ENCODE data around the gene TTLL8. TPM values are rescaled to one million over a fixed set of nuclear protein-coding genes. Genes with fewer than 3 reads are reported as not detected.

TTLL8 gene
- polyA plus RNA-seq, 3 donors = not detected

DNA sequence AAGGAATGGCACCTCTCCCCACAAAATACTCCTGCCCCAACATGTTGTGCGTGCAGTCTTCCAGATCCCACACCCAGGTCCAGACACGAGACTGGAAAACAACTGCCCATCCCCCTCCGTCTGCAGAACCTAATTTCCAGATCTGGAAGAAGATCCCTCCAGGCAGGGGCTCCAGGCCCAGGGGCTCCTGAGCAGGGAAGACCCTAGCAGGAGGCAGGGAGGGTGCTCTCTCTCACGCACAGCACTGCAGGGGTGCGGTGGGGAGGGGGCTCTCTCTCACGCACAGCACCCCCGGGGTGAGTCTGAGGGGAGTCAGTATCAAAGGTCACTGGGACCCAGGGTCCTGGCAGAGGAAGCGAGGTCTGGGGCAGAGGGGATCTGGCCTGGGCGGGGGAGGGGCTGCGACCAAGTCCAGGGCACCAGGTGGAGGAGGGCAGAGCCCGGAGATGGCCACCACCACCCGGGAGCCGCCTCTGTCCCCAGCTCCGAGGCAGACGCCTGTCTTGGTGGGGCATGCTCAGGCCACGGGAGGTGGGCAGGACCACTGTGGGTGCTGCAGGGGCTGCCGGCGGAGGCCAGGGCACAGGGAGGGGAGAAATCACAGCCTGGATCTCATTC lies 25.5 kb upstream of the TTLL8 start:
- no peak for DNase-seq (ENCODE audit: low read depth in 3 of 3, low spot score in 2 of 3)

DNA sequence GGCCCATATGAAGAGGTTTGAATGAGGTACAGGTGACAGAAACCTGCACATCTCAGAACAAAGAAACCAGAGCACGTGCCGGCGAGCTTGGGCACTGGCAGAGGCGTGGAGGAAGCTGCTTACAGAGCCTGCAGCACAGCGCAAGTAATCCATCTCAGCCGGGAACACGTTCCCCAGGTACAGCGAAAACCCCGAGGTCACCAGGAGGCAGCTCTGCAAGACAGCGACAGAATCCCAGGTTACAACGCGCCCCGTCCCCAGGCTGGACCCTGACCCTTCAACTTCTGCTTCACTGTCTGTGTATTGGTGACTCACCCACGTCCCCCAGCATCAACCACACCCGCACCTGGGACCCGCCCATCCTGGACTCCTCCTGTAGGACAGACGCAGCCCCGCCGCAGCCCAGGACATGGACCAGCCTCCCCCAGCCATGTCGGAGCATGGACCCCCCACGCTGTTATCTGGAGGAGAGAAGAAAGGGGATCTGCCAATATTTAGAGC lies 24.9 kb upstream of the TTLL8 start:
- no peak for DNase-seq (ENCODE audit: low read depth in 3 of 3, low spot score in 2 of 3)

DNA sequence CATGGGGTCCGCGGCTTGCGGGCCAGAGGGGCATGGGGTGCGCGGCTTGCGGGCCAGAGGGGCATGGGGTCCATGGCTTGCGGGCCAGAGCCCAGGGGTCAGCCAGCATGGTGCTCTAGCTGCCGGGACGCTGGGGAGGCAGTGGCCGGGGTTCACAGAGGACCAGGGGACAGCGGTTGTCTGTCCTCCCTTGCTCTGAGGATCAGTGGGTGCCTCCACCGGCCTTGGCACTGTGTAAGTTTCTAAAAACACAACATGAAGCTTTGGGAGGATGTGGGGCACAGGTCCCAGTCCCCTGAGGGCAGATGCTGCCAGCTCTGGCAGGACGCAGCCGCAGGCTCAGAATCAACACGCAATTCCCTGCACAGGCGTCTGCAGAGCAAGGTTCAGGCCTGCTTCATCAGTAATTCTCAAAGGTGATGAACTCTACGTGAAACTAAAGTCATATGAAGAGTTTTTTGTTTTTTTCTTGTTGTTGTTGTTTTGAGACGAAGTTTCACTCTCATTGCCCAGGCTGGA lies 24.2 kb upstream of the TTLL8 start:
- DNase-seq (ENCODE audit: low read depth in 3 of 3, low spot score in 2 of 3) = no peak

DNA sequence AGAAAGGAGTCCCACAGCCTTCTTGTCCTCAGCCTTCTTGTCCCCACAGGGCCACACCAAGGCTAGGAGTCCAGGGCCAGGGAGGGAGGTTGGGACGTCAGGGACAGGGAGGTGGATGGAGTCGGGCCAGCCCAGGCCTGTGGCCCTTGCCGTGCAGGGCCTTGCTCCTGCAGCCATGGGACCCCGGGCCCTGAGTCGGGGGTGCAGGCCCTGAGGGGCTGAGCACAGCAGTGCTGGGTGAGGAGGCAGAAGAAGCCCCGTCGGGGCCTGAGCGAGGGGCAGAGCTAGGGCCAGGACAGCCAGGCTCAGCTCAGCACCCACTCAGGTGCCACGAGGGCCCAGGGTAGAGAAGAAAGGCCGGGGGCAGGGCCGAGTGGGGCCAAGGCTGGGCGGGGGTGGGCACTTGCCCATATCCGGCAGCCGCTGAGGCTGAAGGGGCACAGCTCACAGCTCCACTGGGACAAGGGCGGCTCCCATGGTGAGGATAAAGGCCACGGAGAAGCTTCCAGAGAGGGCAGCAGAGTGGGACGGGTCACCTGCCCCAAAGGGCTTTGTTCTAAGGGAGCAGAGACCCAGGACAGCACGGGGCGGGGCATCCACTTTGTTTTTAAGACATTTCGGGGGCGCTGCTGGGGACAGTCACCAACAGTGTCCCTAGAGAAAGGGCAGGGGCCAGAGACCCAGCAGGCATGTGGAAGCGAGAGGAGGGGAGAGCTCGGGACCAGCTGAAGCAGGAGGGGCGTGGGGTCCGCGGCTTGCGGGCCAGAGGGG lies 23.5 kb upstream of the TTLL8 start:
- DNase-seq (ENCODE audit: low read depth in 3 of 3, low spot score in 2 of 3) = no peak

DNA sequence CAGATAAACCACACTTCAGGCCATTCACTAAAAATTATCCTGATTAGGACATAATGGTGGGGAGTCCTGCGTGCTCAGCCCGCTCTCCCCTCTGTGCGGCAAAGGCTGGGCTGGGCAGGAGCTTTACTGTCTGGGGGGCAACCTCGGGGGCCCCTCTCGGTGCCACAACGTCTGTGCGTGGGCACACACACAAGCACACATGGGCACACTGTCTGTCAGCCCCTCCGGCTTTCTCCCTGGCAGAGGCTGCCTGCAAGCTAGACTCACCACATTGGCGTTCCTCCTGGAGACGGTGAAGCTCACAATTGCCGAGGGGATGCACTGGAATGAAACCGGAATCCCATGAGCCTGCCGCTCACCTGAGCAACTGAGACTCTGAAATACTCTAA lies 22.0 kb upstream of the TTLL8 start:
- DNase-seq (ENCODE audit: low read depth in 3 of 3, low spot score in 2 of 3) = no peak

DNA sequence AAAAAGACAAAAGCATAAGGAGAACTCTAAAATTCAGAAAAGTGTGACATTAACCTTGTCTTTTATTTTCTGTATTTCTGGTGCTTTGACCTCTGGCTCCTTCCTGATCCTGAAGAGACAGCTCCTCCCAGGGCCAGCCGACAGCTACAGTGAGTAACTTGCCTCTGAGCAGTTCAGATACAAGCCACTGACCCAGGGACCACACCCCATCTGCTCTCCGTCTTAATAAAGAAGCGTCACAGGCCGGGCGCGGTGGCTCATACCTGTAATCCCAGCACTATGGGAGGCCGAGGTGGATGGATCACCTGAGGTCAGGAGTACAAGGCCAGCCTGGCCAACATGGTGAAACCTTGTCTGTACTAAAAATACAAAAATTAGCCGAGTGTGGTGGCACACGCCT lies 20.7 kb upstream of the TTLL8 start:
- DNase-seq (ENCODE audit: low read depth in 3 of 3, low spot score in 2 of 3) = no peak

DNA sequence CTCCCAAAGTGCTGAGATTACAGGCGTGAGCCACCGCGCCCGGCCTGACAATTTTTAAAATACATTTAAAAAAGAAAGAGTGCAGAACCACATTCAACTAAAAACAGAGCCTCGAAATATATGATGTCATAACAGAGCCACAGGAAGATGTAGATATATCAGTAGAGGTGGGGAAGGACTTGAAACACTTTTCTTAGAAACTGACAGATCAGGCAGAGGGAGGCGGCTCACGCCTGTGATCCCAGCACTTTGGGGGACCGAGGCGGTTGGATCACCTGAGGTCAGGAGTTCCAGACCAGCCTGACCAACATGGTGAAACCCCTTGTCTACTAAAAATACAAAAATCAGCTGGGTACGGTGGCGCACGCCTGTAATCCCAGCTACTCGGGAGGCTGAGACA lies 20.1 kb upstream of the TTLL8 start:
- DNase-seq (ENCODE audit: low read depth in 3 of 3, low spot score in 2 of 3) = no peak

DNA sequence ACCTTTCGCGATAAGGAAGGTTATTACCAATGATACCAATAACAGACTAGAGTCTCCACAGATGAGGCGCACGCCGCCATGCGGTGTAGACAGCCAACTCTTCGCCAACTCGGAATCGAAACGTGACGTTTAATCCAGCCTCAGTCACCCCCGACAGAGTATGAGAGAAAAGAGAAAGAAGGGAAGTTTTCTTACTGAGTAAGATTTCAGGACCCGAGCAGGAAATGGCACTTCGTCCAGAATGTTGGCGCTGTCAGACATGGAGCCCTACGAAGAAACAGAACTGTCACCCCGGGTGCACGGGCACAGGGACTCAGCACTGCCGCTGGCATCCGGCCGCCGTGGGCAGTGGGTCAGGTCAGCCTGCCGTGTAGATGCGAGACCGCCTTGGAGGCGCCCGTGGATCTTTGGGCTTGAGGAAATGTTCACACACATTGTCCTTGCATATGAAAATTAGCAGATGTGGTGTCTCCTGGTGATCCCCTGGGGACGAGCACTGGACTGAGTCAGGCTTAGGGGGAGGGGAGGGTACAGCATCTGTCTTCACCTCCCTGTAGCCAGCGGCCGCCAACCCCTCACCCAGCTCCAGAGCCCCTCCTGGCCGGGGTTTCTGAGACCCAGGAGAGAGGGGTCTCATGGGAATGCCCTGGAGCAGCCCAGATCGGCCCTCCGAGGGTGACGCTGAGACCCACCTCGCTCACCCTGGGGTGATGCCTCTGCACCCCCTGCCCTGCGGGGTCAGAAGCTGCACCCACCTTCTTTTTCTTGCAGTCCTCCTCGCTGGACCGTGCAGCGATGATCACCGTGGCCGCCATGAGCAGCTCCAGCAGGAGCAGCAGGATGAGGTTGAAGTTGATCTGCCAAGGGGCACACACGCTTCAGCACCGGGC lies 18.8 kb upstream of the TTLL8 start:
- DNase-seq (ENCODE audit: low read depth in 3 of 3, low spot score in 2 of 3) = no peak

DNA sequence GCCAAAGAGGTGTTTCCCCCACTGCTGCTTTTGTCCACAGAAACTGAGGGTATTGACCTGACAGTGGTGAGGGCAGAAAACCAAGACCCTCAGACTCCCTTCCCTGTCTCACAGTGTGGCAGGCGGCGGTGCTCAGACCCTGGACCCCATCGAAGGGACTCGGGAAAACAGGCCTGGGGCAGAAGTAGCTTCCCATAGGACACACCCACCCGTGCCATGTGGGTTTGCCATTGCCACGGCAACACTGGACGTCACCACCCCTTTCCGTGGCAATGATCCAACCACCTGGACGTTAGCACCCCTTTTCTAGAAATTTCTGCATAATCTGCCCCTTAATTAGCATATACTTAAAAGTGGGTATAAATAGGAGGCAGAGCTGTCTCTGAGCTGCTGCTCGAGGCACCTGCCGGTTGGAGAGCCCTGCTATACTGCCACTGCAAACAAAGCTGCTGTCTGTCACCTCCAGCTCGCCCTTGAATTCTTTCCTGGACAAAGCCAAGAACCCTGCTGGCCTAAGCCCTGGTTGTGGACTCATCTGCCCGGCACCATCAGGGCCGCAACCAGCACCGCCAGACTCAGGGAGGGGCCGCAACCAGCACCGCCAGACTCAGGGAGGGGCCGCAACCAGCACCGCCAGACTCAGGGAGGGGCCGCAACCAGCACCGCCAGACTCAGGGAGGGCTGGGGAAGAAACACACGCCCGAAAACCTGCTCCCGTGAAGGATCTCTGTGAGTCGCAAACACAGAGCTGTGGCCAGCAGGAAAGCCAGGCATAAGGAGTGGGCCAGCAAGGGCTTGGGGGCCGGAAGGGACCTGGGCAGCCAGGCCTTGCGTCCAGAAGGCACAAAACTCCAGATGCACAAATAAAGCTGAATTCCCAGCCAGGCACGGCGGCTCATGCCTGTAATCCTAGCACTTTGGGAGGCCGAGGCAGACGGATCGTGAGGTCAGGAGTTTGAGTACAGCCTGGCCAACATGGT lies 16.7 kb upstream of the TTLL8 start:
- no peak for DNase-seq (ENCODE audit: low read depth in 3 of 3, low spot score in 2 of 3)

DNA sequence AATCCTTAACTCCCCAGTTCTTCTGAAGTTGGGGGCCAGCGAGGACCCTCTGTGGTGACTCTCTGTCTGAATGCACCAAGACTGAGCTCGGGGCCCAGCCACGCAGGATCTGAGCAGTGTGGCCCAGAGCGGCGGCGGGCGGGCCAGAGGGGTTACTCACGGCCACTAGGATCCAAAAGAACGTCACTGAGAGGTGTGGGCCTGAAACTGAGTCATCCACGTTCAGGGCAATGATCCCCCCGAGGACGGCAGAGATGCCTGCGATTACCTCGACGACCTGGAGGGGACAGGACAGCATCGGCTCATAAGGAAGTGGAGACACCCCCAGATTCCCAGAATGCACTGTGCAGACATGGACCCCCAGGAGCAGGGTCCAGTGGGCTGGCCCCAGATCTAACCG lies 16.0 kb upstream of the TTLL8 start:
- no peak for DNase-seq (ENCODE audit: low read depth in 3 of 3, low spot score in 2 of 3)

DNA sequence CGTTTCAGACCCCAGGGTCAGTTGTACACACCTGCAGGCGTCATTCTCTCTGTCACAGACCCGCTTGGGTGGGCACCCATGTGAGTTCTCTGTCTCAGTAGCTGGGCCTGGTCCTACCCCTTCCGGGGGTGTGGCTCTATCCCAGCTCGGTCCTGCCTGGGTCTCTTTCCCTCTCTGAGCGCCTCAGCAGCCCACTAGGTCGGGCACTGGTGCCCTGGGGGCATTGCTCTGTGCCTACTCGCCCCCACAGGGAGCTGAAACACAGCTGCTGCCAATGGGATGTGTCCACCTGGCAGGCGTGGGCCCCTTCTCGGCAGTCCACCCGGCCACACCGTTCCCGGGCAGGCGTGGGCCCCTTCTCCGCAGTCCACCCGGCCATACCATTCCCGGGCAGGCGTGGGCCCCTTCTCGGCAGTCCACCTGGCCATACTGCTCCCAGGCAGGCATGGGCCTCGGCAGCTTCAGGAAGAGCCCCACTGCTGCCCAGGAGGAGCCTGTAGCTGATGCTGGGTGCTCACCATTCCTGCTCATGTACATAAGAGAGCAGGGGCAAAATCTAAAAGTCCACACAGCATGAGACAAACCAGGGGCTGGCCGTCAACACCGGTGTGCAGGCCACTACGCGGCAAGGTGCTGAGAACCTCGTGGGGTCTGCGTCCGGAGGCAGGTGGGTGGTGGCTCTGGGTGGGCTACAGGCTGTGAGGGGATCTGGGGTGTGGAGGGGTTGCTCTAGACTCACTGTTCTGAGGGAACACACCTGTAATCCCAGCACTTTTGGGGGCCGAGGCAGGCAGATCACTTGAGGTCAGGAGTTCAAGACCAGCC lies 14.8 kb upstream of the TTLL8 start:
- DNase-seq (ENCODE audit: low read depth in 3 of 3, low spot score in 2 of 3) = no peak

DNA sequence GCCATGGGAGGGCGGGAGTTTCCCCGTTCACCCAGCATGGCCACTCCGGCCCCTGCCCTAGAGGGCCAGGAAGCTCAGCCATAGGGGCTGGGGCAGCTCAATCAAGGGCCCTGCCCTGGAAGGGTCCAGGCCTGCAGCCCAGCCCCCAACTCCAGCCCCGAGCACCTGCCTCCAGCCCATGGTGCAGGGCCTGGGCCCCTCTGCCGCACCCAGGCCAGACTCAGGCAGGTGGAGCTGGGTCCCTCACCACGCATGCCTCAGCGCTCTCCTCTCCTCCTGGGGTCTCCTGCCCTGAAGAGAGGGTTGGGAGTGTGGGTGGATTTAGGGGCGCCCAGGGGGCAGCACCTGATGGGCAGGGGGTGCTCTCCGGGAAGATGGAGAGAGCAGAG lies 14.1 kb upstream of the TTLL8 start:
- no peak for DNase-seq (ENCODE audit: low read depth in 3 of 3, low spot score in 2 of 3)

DNA sequence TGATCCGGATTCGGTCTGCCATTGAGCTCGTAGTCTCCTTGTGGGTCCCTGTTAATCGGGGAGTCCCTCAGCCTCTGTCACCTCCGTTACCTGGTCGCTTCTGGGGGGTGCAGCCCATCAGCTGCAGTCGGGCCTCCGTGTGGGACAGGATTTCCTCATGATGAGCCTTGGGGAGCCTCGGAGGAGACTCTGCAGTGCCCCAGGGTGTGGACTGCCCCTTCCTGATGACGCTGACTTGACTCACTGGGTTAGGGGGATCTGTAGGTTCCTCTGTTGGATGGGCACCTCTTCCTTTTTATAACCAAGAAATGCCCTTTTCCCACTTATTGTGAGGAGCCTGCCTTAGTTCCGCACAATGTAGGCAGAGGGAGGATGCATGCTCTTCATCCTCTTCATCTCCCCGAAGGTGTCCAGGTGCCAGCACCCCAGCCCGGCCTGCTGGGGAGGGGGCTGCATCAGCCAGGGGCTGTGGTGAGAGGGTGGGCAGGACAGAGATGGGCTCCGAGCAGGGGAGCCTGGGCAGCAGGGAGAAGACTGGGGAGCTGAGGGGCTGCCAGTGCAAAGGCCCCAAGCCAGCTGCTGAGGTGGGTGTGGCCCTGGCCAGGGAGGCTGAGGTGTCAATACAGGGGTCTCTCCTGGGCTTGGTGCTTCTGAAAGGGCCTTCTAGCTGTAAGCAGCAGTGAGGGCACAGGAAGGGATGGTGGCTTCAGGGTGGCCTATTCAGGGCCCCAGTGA lies 13.5 kb upstream of the TTLL8 start:
- no peak for DNase-seq (ENCODE audit: low read depth in 3 of 3, low spot score in 2 of 3)

DNA sequence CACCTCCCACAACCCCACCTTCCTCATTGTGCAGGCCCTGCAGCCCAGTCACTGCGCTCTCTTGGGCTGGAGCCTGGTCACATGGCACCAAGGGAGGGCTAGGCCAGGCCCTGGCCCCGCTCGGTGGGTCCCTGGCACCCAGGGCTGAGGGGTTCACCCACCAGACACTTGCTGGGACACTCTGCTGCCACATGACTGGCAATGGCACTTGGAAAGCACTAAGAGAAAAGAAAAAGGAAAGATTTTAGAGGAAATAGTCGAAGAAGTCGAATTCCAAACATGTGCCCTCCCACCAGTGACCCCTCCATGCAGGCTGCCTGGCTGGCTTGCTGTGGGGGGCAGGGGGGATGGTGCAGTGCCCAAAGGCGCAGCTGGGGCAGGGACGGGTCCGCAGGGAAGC lies 12.3 kb upstream of the TTLL8 start:
- no peak for DNase-seq (ENCODE audit: low read depth in 3 of 3, low spot score in 2 of 3)

DNA sequence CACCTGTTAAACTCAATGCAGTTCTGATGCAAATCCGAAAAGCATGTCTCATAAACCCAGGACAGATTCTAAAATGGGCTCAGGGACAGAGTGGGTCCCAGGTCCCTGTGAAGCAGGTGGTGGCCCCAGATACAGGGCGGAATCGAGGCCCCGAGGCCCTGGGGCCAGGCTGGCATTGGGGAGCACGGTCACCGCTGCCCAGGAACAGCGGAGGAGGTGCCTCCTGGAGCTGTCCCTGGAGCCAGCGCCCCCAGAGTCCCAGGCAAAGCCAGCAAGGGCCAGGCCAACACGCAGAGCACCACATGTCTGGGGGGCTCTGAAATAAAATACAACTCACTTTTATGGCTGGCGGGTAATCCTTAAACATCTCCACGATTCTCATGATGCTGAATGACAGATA lies 10.0 kb upstream of the TTLL8 start:
- no peak for DNase-seq (ENCODE audit: low read depth in 3 of 3, low spot score in 2 of 3)

DNA sequence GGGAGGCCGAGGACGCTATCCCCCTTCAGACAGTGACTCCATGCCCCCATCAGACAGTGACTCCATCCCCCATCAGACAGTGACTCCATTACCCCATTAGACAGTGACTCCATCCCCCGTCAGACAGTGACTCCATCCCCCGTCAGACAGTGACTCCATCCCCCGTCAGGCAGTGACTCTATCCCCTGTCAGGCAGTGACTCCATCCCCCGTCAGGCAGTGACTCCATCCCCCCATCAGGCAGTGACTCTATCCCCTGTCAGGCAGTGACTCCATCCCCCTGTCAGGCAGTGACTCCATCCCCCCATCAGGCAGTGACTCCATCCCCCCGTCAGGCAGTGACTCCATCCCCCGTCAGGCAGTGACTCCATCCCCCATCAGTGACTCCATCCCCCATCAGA lies 9.1 kb upstream of the TTLL8 start:
- DNase-seq (ENCODE audit: low read depth in 3 of 3, low spot score in 2 of 3) = no peak

DNA sequence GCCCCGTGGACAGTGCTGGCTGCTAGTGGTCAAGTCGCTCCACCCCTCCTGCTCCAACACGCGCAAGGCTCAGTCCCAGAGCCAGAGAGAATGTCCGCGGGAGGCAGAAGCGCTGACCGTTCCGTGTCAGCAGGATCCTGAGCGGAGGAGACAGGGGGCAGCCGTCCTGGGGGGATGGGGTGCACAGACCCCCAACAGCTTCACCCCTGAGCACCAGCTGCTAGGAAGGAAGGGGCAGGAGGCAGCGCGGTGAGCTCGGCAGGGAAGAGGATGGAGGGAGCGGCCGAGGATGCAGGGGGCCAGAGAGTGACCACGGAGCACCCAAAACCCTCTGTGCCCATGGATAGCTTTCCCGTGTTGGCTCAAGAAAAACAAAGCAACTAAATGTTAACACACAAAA lies 6.4 kb upstream of the TTLL8 start:
- DNase-seq (ENCODE audit: low read depth in 3 of 3, low spot score in 2 of 3) = no peak

DNA sequence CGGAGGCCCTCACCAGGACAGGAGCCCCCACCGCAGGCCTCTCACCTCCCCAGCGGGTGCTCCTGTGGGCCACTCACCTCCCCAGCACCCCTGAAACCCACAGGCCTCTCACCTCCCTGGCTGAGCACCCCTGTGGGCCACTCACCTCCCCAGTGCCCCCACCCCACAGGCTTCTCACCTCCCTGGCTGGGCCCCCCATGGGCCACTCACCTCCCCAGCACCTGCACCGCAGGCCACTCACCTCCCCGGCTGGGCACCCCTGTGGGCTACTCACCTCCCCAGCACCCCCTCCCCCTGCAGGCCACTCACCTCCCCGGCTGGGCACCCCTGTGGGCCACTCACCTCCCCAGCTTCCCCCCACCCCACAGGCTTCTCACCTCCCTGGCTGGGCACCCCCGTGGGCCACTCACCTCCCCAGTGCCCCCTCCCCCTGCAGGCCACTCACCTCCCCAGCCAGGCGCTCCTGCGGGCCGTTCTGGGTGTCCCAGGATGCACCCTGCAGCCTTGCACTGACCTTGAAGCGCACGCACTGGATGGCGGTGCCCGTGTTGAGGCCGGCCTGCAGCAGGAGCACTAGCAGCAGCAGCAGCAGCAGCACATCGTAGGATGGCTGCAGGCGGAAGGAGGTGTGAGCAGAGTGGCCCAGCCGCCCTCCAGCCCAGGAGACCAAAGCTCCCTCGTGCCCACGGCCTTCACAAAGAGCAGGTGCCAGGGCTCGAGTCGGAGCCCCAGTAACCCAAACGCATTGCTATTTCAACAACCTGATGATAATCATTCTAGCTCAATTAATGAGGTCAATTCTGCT lies 5.7 kb upstream of the TTLL8 start:
- no peak for DNase-seq (ENCODE audit: low read depth in 3 of 3, low spot score in 2 of 3)

All from right renal cortex interstitium (tissue), 3 donors.